Activated T-cell treated with anti-CD3 and anti-CD28 coated beads, Interleukin-2, amount 50 U/mL, for 24 hours (primary cell): Measurements from ENCODE around the gene APLP2.
"Not testable (repeated sequence)": the region's sequence is repeated elsewhere in the genome, so short reads cannot be mapped to it uniquely, and the experiment has no call there.

Experiments used
- DNase-seq: peaks from one replicate; pipeline ENCODE4 v3.0.0-alpha.2; 2020
- H3K27ac Mint-ChIP-seq: 2 replicates; pipeline ENCODE4 v1.8.0; 2020; ENCODE audit warnings: mild to moderate bottlenecking, mixed read lengths
- H3K27me3 Mint-ChIP-seq: 2 replicates; pipeline ENCODE4 v1.8.0; 2020; ENCODE audit warnings: mixed read lengths
- H3K36me3 Mint-ChIP-seq: 2 replicates; pipeline ENCODE4 v1.8.0; 2020; ENCODE audit warnings: low read depth, mixed read lengths
- H3K4me1 Mint-ChIP-seq: 2 replicates; pipeline ENCODE4 v1.8.0; 2020; ENCODE audit warnings: low read depth, mixed read lengths
- H3K4me3 Mint-ChIP-seq: 2 replicates; pipeline ENCODE4 v1.8.0; 2020; ENCODE audit warnings: mild to moderate bottlenecking, moderate library complexity, mixed read lengths
- H3K9me3 Mint-ChIP-seq: 2 replicates; pipeline ENCODE4 v1.8.0; 2020; ENCODE audit warnings: mixed read lengths

The APLP2 gene

GRCh38 chr11:130089674-130090073, 20.0 kb downstream of the APLP2 start:
- no peaks in the 10 kb centered on the region for H3K27me3 Mint-ChIP-seq
- no peak overlapping the region for H3K27ac Mint-ChIP-seq
- H3K4me1 Mint-ChIP-seq: peaks cover 17% of the 10 kb centered on the region

GRCh38 chr11:130090517-130090916, 20.8 kb downstream of the APLP2 start:
- H3K27ac Mint-ChIP-seq, H3K27me3 Mint-ChIP-seq, H3K9me3 Mint-ChIP-seq, H3K4me3 Mint-ChIP-seq, DNase-seq, H3K36me3 Mint-ChIP-seq: not testable (repeated sequence)
- H3K4me1 Mint-ChIP-seq: peaks cover 17% of the 10 kb centered on the region

More at GRCh38 chr11:130089674-130090073, 20.0 kb downstream of the APLP2 start:
- no peaks in the 10 kb centered on the region for H3K36me3 Mint-ChIP-seq
- DNase-seq: no peak
- no peaks in the 10 kb centered on the region for H3K9me3 Mint-ChIP-seq
- no peak overlapping the region for H3K4me3 Mint-ChIP-seq

GRCh38 chr11:130091169-130091568, 21.5 kb downstream of the APLP2 start:
- H3K36me3 Mint-ChIP-seq, H3K9me3 Mint-ChIP-seq, H3K4me3 Mint-ChIP-seq, H3K27ac Mint-ChIP-seq, H3K27me3 Mint-ChIP-seq, DNase-seq: not testable (repeated sequence)
- peaks cover 15% of the 10 kb centered on the region for H3K4me1 Mint-ChIP-seq

GRCh38 chr11:130092661-130093060, 23.0 kb downstream of the APLP2 start:
- no peaks in the 10 kb centered on the region for H3K9me3 Mint-ChIP-seq
- no peak for DNase-seq
- H3K27ac Mint-ChIP-seq: no peak overlapping the region
- no peak overlapping the region for H3K4me3 Mint-ChIP-seq
- no peaks in the 10 kb centered on the region for H3K36me3 Mint-ChIP-seq
- H3K4me1 Mint-ChIP-seq: peaks cover 7% of the 10 kb centered on the region
- H3K27me3 Mint-ChIP-seq: no peaks in the 10 kb centered on the region

GRCh38 chr11:130094614-130095013, 24.9 kb downstream of the APLP2 start:
- H3K27me3 Mint-ChIP-seq: no peaks in the 10 kb centered on the region
- DNase-seq: no peak
- H3K27ac Mint-ChIP-seq: no peak overlapping the region
- H3K4me3 Mint-ChIP-seq: no peak overlapping the region
- no peaks in the 10 kb centered on the region for H3K36me3 Mint-ChIP-seq
- no peaks in the 10 kb centered on the region for H3K9me3 Mint-ChIP-seq
- H3K4me1 Mint-ChIP-seq: peaks cover 4% of the 10 kb centered on the region

- H3K4me1 Mint-ChIP-seq: peaks cover 4% of the 10 kb centered on the region
- no peaks in the 10 kb centered on the region for H3K27me3 Mint-ChIP-seq
- H3K27ac Mint-ChIP-seq: no peak overlapping the region
- H3K36me3 Mint-ChIP-seq: no peaks in the 10 kb centered on the region
- no peaks in the 10 kb centered on the region for H3K9me3 Mint-ChIP-seq
- DNase-seq: no peak
- no peak overlapping the region for H3K4me3 Mint-ChIP-seq
Measured at GRCh38 chr11:130095326-130095725, 25.6 kb downstream of the APLP2 start.

- no peak for DNase-seq
- Mint-ChIP-seq H3K4me3 (no peak overlapping the region), H3K4me1 (peaks cover 4% of the 10 kb centered on the region), H3K36me3 (no peaks in the 10 kb centered on the region), H3K27ac (no peak overlapping the region), H3K9me3 (no peaks in the 10 kb centered on the region), H3K27me3 (no peaks in the 10 kb centered on the region)
Measured at GRCh38 chr11:130096042-130096441, 26.3 kb downstream of the APLP2 start.

GRCh38 chr11:130096823-130097222, 27.1 kb downstream of the APLP2 start:
- H3K27me3 Mint-ChIP-seq: no peaks in the 10 kb centered on the region
- no peak overlapping the region for H3K4me3 Mint-ChIP-seq
- H3K9me3 Mint-ChIP-seq: no peaks in the 10 kb centered on the region
- no peak for DNase-seq
- H3K4me1 Mint-ChIP-seq: peaks cover 4% of the 10 kb centered on the region
- no peaks in the 10 kb centered on the region for H3K36me3 Mint-ChIP-seq
- no peak overlapping the region for H3K27ac Mint-ChIP-seq

- no peaks in the 10 kb centered on the region for H3K36me3 Mint-ChIP-seq
- no peaks in the 10 kb centered on the region for H3K27me3 Mint-ChIP-seq
- DNase-seq: no peak
- no peak overlapping the region for H3K27ac Mint-ChIP-seq
- H3K9me3 Mint-ChIP-seq: no peaks in the 10 kb centered on the region
- peaks cover 4% of the 10 kb centered on the region for H3K4me1 Mint-ChIP-seq
- H3K4me3 Mint-ChIP-seq: no peak overlapping the region
Measured at GRCh38 chr11:130097285-130097684, 27.6 kb downstream of the APLP2 start.

GRCh38 chr11:130099356-130099755, 29.7 kb downstream of the APLP2 start:
- H3K9me3 Mint-ChIP-seq: no peaks in the 10 kb centered on the region
- H3K27me3 Mint-ChIP-seq: no peaks in the 10 kb centered on the region
- DNase-seq: no peak
- H3K27ac Mint-ChIP-seq: no peak overlapping the region
- H3K4me1 Mint-ChIP-seq: peaks cover 7% of the 10 kb centered on the region
- no peaks in the 10 kb centered on the region for H3K36me3 Mint-ChIP-seq
- no peak overlapping the region for H3K4me3 Mint-ChIP-seq

- Mint-ChIP-seq H3K9me3 (no peaks in the 10 kb centered on the region), H3K4me1 (peaks cover 3% of the 10 kb centered on the region), H3K4me3 (no peak overlapping the region), H3K27me3 (no peaks in the 10 kb centered on the region), H3K27ac (no peak overlapping the region), H3K36me3 (no peaks in the 10 kb centered on the region)
- DNase-seq: no peak
Measured at GRCh38 chr11:130100381-130101095, 30.8 kb downstream of the APLP2 start.

GRCh38 chr11:130101661-130102060, 32.0 kb downstream of the APLP2 start:
- Mint-ChIP-seq H3K36me3 (peaks cover 3% of the 10 kb centered on the region), H3K27ac (no peak overlapping the region), H3K27me3 (no peaks in the 10 kb centered on the region), H3K4me3 (no peak overlapping the region), H3K9me3 (no peaks in the 10 kb centered on the region), H3K4me1 (peaks cover 3% of the 10 kb centered on the region)
- no peak for DNase-seq

- peaks cover 3% of the 10 kb centered on the region for H3K36me3 Mint-ChIP-seq
- no peaks in the 10 kb centered on the region for H3K27me3 Mint-ChIP-seq
- no peak overlapping the region for H3K4me3 Mint-ChIP-seq
- no peak for DNase-seq
- no peak overlapping the region for H3K27ac Mint-ChIP-seq
- H3K9me3 Mint-ChIP-seq: no peaks in the 10 kb centered on the region
- peaks cover 3% of the 10 kb centered on the region for H3K4me1 Mint-ChIP-seq
Measured at GRCh38 chr11:130102301-130103249, 32.9 kb downstream of the APLP2 start.

GRCh38 chr11:130103296-130103814, 33.7 kb downstream of the APLP2 start:
- Mint-ChIP-seq H3K27me3 (no peaks in the 10 kb centered on the region), H3K9me3 (no peaks in the 10 kb centered on the region), H3K27ac (no peak overlapping the region), H3K36me3 (peaks cover 5% of the 10 kb centered on the region), H3K4me3 (no peak overlapping the region), H3K4me1 (peaks cover 3% of the 10 kb centered on the region)
- no peak for DNase-seq

GRCh38 chr11:130106381-130106780, 36.7 kb downstream of the APLP2 start:
- Mint-ChIP-seq H3K9me3 (no peaks in the 10 kb centered on the region), H3K36me3 (peaks cover 25% of the 10 kb centered on the region), H3K27me3 (no peaks in the 10 kb centered on the region), H3K4me1 (peaks cover 3% of the 10 kb centered on the region), H3K4me3 (no peak overlapping the region), H3K27ac (no peak overlapping the region)
- DNase-seq: no peak
